Liver (tissue), 2 donors: ENCODE measurements around the gene CYP2E1.

Experiments
- TF ChIP-seq, protein P1 (sequence below): fragments of 150-350 bp; IDR thresholded peaks from 2 replicates; pipeline ENCODE4 v1.5.1; 2017; ENCODE audit warnings: improper control_type of control experiment, low read depth, low read length; ENCODE audit not compliant: missing input control
- TF ChIP-seq, protein P2 (sequence below): IDR thresholded peaks from 2 replicates; pipeline ENCODE4 v1.6.1; 2016; ENCODE audit warnings: antibody characterized with exemption
- donor health status: healthy.

DNA sequence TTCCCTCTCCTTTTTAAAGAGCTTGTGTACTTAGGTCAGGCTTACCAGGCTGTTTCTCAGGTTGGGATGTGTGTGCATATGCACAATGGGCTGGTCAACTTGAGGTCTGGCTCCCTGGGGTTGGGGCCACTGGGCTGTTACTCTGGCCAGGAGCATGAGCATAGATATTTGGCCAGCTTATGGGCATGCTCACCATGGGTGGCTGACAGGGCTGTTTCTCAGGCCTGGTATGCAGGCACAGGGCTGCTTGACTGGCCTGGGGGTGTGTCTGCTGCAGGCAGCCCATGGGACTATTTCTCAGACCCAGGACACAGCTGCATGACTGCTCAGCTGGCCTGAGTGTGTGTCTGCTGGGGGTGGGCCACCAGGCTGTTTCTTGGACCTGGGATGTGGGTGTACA lies 38.8 kb upstream of the CYP2E1 start:
- TF ChIP-seq, protein P1, sequence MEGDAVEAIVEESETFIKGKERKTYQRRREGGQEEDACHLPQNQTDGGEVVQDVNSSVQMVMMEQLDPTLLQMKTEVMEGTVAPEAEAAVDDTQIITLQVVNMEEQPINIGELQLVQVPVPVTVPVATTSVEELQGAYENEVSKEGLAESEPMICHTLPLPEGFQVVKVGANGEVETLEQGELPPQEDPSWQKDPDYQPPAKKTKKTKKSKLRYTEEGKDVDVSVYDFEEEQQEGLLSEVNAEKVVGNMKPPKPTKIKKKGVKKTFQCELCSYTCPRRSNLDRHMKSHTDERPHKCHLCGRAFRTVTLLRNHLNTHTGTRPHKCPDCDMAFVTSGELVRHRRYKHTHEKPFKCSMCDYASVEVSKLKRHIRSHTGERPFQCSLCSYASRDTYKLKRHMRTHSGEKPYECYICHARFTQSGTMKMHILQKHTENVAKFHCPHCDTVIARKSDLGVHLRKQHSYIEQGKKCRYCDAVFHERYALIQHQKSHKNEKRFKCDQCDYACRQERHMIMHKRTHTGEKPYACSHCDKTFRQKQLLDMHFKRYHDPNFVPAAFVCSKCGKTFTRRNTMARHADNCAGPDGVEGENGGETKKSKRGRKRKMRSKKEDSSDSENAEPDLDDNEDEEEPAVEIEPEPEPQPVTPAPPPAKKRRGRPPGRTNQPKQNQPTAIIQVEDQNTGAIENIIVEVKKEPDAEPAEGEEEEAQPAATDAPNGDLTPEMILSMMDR, result no peak
- TF ChIP-seq, protein P2, sequence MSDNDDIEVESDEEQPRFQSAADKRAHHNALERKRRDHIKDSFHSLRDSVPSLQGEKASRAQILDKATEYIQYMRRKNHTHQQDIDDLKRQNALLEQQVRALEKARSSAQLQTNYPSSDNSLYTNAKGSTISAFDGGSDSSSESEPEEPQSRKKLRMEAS, result no peak
